GM23338 (cell line): ENCODE data around the gene TMEM37. TPM values are rescaled to one million over a fixed set of nuclear protein-coding genes. Genes with fewer than 3 reads are reported as not detected.

ENCODE experiments used
- ATAC-seq: fragments of 200-7000 bp; cut with Tn5 transposase; 3 replicates; pipeline ENCODE4 v1.9.1; 2020
- DNase-seq: peaks from one replicate; pipeline ENCODE4 v3.0.0-alpha.2; 2015; ENCODE audit warnings: low spot score
- H2AFZ ChIP-seq: fragments of 200-600 bp; sonication (generic); 2 replicates; pipeline ENCODE4 v1.8.0; 2016; ENCODE audit warnings: antibody characterized with exemption, mild to moderate bottlenecking, moderate library complexity
- H3F3A ChIP-seq: fragments of 200-600 bp; sonication (generic); replicated peaks from 2 replicates; pipeline ENCODE4 v1.8.0; 2017; ENCODE audit warnings: antibody characterized with exemption, mixed run types, low read depth
- H3K27ac ChIP-seq: fragments of 200-600 bp; sonication (generic); 2 replicates; pipeline ENCODE4 v1.6.1; 2016; ENCODE audit warnings: low read depth
- H3K27me3 ChIP-seq: fragments of 200-600 bp; sonication (generic); 2 replicates; pipeline ENCODE4 v1.8.0; 2016; ENCODE audit warnings: mild to moderate bottlenecking, mixed run types, moderate library complexity; ENCODE audit not compliant: insufficient read depth
- H3K36me3 ChIP-seq: fragments of 200-600 bp; sonication (generic); 2 replicates; pipeline ENCODE4 v1.8.0; 2016; ENCODE audit warnings: mild to moderate bottlenecking; ENCODE audit not compliant: insufficient read depth
- H3K4me1 ChIP-seq: fragments of 200-600 bp; sonication (generic); 2 replicates; pipeline ENCODE4 v1.8.0; 2016; ENCODE audit warnings: mild to moderate bottlenecking, moderate library complexity; ENCODE audit not compliant: insufficient read depth
- H3K4me2 ChIP-seq: fragments of 200-600 bp; sonication (generic); 2 replicates; pipeline ENCODE4 v1.7.1; 2017; ENCODE audit warnings: mixed run types
- H3K4me3 ChIP-seq: fragments of 200-600 bp; sonication (generic); 2 replicates; pipeline ENCODE4 v1.6.1; 2016; ENCODE audit warnings: mixed run types
- H3K79me2 ChIP-seq: fragments of 200-600 bp; sonication (generic); replicated peaks from 2 replicates; pipeline ENCODE4 v1.8.0; 2017; ENCODE audit warnings: mild to moderate bottlenecking; ENCODE audit not compliant: insufficient read depth
- H3K9me2 ChIP-seq: fragments of 200-600 bp; sonication (generic); 2 replicates; pipeline ENCODE4 v1.8.0; 2017; ENCODE audit not compliant: insufficient read depth
- H4K20me1 ChIP-seq: fragments of 200-600 bp; sonication (generic); replicated peaks from 2 replicates; pipeline ENCODE4 v1.8.0; 2017; ENCODE audit warnings: mild to moderate bottlenecking; ENCODE audit not compliant: insufficient read depth
- H3K27ac Mint-ChIP-seq: 2 replicates; pipeline ENCODE4 v1.8.0; 2020; ENCODE audit warnings: inconsistent platforms, mild to moderate bottlenecking, moderate library complexity, mixed read lengths
- H3K27me3 Mint-ChIP-seq: 3 replicates; pipeline ENCODE4 v1.8.0; 2022; ENCODE audit warnings: low read depth, mild to moderate bottlenecking, moderate library complexity, mixed read lengths, inconsistent platforms; ENCODE audit not compliant: insufficient read depth, poor library complexity
- H3K36me3 Mint-ChIP-seq: 3 replicates; pipeline ENCODE4 v1.8.0; 2021; ENCODE audit warnings: low read depth, mild to moderate bottlenecking, inconsistent platforms, moderate library complexity, mixed read lengths
- H3K4me1 Mint-ChIP-seq: 3 replicates; pipeline ENCODE4 v1.8.0; 2020; ENCODE audit warnings: mild to moderate bottlenecking, inconsistent platforms, mixed read lengths
- H3K4me3 Mint-ChIP-seq: 3 replicates; pipeline ENCODE4 v1.8.0; 2021; ENCODE audit warnings: moderate library complexity, mild to moderate bottlenecking, inconsistent platforms, mixed read lengths
- H3K9me3 Mint-ChIP-seq: 3 replicates; pipeline ENCODE4 v1.8.0; 2020; ENCODE audit warnings: moderate library complexity, mild to moderate bottlenecking, inconsistent platforms, mixed read lengths
- CREB1 ChIP-seq: fragments of 250-450 bp; sonication (Bioruptor Pico); IDR thresholded peaks from 2 replicates; pipeline ENCODE4 v1.5.0; 2020; ENCODE audit warnings: low read depth, mild to moderate bottlenecking, moderate library complexity
- ETS1 ChIP-seq: IDR thresholded peaks from 2 replicates; pipeline ENCODE4 v1.6.1; 2016; ENCODE audit warnings: antibody characterized with exemption
- EZH2 ChIP-seq: fragments of 200-600 bp; sonication (generic); IDR thresholded peaks from one replicate; pipeline ENCODE4 v1.8.0; 2017; ENCODE audit warnings: antibody characterized with exemption, mild to moderate bottlenecking, low read depth; ENCODE audit not compliant: unreplicated experiment
- EZH2phosphoT487 ChIP-seq: fragments of 200-600 bp; sonication (generic); IDR thresholded peaks from one replicate; pipeline ENCODE4 v1.8.1; 2018; ENCODE audit warnings: antibody characterized with exemption; ENCODE audit not compliant: unreplicated experiment
- JUNB ChIP-seq: IDR thresholded peaks from one replicate; pipeline ENCODE4 v1.6.1; 2016; ENCODE audit warnings: antibody characterized with exemption; ENCODE audit not compliant: unreplicated experiment
- NANOG ChIP-seq: IDR thresholded peaks from 2 replicates; pipeline ENCODE4 v1.6.1; 2016; ENCODE audit warnings: antibody characterized with exemption, borderline replicate concordance
- POLR2AphosphoS5 ChIP-seq: IDR thresholded peaks from 2 replicates; pipeline ENCODE4 v1.6.1; 2016; ENCODE audit warnings: antibody characterized with exemption, low read depth
- STAT1 ChIP-seq: IDR thresholded peaks from one replicate; pipeline ENCODE4 v1.6.1; 2016; ENCODE audit warnings: antibody characterized with exemption; ENCODE audit not compliant: unreplicated experiment
- ZNF114 ChIP-seq: fragments of 250-450 bp; sonication (Bioruptor Pico); IDR thresholded peaks from 2 replicates; pipeline ENCODE4 v1.5.0; 2020; ENCODE audit warnings: mild to moderate bottlenecking, moderate library complexity
- ZNF331 ChIP-seq: fragments of 250-450 bp; sonication (Bioruptor Pico); IDR thresholded peaks from 2 replicates; pipeline ENCODE4 v1.5.0; 2020; ENCODE audit warnings: low read depth, mild to moderate bottlenecking, moderate library complexity
- polyA plus RNA-seq: library from polyadenylated mRNA; unstranded; fragments of >200 nt; fragmentation: Nextera tagmentation; extraction: Ambion mirVana; gene quantifications from 2 replicates; pipeline ENCODE4 v1.2.1, GENCODE V29; 2016
- total RNA-seq: library from RNA; depleted of rRNA; stranded (reverse); fragments of >200 nt; shearing (Covaris generic); gene quantifications from 2 replicates; pipeline ENCODE4 v1.2.3, GENCODE V29; 2014
- TF ChIP-seq, protein P1 (sequence below), 2 experiments: fragments of 200-600 bp in 1 of 2; sonication (generic) in 1 of 2; conservative IDR thresholded peaks; 2 replicates each; pipeline versions ENCODE4 v1.5.1 to v1.6.1; 2016 to 2017; ENCODE audit warnings: antibody characterized with exemption in 2 of 2, low read depth in 2 of 2, mild to moderate bottlenecking in 2 of 2, moderate library complexity in 1 of 2
- TF ChIP-seq, protein P2 (sequence below): IDR thresholded peaks from one replicate; pipeline ENCODE4 v1.6.1; 2018; ENCODE audit warnings: antibody characterized with exemption; ENCODE audit not compliant: unreplicated experiment
- TF ChIP-seq, protein P3 (sequence below): fragments of 250-450 bp; sonication (Bioruptor Pico); IDR thresholded peaks from 2 replicates; pipeline ENCODE4 v1.5.0; 2020; ENCODE audit warnings: mild to moderate bottlenecking, moderate library complexity

Gene TMEM37
- total and polyA plus RNA-seq, 2 experiments from 2014 or later: 8.6 to 8.8 TPM

DNA sequence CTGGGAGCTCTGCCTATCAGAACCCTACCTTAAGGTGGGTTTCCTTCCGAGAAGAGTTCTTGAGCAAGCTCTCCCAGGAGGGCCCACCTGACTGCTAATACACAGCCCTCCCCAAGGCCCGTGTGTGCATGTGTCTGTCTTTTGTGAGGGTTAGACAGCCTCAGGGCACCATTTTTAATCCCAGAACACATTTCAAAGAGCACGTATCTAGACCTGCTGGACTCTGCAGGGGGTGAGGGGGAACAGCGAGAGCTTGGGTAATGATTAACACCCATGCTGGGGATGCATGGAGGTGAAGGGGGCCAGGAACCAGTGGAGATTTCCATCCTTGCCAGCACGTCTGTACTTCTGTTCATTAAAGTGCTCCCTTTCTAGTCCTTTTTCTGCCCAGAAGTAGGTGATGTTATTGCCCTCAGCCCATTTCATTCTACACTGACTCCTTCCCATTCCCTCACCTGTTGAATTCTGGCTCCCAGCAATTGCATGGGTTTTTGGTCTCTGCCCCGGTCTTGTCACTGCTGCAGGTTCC lies 6.5 kb downstream of the TMEM37 start (continued):
- TF ChIP-seq STAT1: no peak
- TF ChIP-seq, protein P1, sequence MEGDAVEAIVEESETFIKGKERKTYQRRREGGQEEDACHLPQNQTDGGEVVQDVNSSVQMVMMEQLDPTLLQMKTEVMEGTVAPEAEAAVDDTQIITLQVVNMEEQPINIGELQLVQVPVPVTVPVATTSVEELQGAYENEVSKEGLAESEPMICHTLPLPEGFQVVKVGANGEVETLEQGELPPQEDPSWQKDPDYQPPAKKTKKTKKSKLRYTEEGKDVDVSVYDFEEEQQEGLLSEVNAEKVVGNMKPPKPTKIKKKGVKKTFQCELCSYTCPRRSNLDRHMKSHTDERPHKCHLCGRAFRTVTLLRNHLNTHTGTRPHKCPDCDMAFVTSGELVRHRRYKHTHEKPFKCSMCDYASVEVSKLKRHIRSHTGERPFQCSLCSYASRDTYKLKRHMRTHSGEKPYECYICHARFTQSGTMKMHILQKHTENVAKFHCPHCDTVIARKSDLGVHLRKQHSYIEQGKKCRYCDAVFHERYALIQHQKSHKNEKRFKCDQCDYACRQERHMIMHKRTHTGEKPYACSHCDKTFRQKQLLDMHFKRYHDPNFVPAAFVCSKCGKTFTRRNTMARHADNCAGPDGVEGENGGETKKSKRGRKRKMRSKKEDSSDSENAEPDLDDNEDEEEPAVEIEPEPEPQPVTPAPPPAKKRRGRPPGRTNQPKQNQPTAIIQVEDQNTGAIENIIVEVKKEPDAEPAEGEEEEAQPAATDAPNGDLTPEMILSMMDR (conservative IDR thresholded peaks at IDR 0.05; ENCODE audit: low read depth in 2 of 2): no peak
- no peak for TF ChIP-seq JUNB
- TF ChIP-seq NANOG: no peak
- TF ChIP-seq ETS1: no peak
- no peak for TF ChIP-seq EZH2phosphoT487
- TF ChIP-seq, protein P2, sequence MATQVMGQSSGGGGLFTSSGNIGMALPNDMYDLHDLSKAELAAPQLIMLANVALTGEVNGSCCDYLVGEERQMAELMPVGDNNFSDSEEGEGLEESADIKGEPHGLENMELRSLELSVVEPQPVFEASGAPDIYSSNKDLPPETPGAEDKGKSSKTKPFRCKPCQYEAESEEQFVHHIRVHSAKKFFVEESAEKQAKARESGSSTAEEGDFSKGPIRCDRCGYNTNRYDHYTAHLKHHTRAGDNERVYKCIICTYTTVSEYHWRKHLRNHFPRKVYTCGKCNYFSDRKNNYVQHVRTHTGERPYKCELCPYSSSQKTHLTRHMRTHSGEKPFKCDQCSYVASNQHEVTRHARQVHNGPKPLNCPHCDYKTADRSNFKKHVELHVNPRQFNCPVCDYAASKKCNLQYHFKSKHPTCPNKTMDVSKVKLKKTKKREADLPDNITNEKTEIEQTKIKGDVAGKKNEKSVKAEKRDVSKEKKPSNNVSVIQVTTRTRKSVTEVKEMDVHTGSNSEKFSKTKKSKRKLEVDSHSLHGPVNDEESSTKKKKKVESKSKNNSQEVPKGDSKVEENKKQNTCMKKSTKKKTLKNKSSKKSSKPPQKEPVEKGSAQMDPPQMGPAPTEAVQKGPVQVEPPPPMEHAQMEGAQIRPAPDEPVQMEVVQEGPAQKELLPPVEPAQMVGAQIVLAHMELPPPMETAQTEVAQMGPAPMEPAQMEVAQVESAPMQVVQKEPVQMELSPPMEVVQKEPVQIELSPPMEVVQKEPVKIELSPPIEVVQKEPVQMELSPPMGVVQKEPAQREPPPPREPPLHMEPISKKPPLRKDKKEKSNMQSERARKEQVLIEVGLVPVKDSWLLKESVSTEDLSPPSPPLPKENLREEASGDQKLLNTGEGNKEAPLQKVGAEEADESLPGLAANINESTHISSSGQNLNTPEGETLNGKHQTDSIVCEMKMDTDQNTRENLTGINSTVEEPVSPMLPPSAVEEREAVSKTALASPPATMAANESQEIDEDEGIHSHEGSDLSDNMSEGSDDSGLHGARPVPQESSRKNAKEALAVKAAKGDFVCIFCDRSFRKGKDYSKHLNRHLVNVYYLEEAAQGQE: no peak
- no peak for TF ChIP-seq EZH2
- TF ChIP-seq ZNF331: no peak
- TF ChIP-seq POLR2AphosphoS5: no peak
- TF ChIP-seq CREB1 (CRISPR knock-in tag): no peak
- TF ChIP-seq ZNF114 (CRISPR knock-in tag): no peak

- Mint-ChIP-seq H3K4me1 (peaks cover 26% of the 10 kb centered on the region), H3K4me3 (no peak overlapping the region), H3K27me3 (peaks cover 17% of the 10 kb centered on the region), H3K36me3 (peaks cover 19% of the 10 kb centered on the region; the same call in 2 of the 3 replicates), H3K9me3 (no peaks in the 10 kb centered on the region), H3K27ac (no peak overlapping the region)
- H3K36me3 ChIP-seq: no peaks in the 10 kb centered on the region
- no peaks in the 10 kb centered on the region for H4K20me1 ChIP-seq
- H3K9me2 ChIP-seq: no peaks in the 10 kb centered on the region
- no peak overlapping the region for H2AFZ ChIP-seq
- peaks cover 24% of the 10 kb centered on the region for H3K79me2 ChIP-seq
- H3K27ac ChIP-seq: no peak overlapping the region
- ATAC-seq (no peak), DNase-seq (no peak)
- peaks cover 16% of the 10 kb centered on the region for H3K4me1 ChIP-seq
- H3K4me3 ChIP-seq: no peak overlapping the region
- no peak overlapping the region for H3K4me2 ChIP-seq
- H3K27me3 ChIP-seq: no peaks in the 10 kb centered on the region
- no peaks in the 10 kb centered on the region for H3F3A ChIP-seq
- TF ChIP-seq NANOG (no peak), ZNF114 (CRISPR knock-in tag) (no peak), POLR2AphosphoS5 (no peak)
- TF ChIP-seq, protein P3, sequence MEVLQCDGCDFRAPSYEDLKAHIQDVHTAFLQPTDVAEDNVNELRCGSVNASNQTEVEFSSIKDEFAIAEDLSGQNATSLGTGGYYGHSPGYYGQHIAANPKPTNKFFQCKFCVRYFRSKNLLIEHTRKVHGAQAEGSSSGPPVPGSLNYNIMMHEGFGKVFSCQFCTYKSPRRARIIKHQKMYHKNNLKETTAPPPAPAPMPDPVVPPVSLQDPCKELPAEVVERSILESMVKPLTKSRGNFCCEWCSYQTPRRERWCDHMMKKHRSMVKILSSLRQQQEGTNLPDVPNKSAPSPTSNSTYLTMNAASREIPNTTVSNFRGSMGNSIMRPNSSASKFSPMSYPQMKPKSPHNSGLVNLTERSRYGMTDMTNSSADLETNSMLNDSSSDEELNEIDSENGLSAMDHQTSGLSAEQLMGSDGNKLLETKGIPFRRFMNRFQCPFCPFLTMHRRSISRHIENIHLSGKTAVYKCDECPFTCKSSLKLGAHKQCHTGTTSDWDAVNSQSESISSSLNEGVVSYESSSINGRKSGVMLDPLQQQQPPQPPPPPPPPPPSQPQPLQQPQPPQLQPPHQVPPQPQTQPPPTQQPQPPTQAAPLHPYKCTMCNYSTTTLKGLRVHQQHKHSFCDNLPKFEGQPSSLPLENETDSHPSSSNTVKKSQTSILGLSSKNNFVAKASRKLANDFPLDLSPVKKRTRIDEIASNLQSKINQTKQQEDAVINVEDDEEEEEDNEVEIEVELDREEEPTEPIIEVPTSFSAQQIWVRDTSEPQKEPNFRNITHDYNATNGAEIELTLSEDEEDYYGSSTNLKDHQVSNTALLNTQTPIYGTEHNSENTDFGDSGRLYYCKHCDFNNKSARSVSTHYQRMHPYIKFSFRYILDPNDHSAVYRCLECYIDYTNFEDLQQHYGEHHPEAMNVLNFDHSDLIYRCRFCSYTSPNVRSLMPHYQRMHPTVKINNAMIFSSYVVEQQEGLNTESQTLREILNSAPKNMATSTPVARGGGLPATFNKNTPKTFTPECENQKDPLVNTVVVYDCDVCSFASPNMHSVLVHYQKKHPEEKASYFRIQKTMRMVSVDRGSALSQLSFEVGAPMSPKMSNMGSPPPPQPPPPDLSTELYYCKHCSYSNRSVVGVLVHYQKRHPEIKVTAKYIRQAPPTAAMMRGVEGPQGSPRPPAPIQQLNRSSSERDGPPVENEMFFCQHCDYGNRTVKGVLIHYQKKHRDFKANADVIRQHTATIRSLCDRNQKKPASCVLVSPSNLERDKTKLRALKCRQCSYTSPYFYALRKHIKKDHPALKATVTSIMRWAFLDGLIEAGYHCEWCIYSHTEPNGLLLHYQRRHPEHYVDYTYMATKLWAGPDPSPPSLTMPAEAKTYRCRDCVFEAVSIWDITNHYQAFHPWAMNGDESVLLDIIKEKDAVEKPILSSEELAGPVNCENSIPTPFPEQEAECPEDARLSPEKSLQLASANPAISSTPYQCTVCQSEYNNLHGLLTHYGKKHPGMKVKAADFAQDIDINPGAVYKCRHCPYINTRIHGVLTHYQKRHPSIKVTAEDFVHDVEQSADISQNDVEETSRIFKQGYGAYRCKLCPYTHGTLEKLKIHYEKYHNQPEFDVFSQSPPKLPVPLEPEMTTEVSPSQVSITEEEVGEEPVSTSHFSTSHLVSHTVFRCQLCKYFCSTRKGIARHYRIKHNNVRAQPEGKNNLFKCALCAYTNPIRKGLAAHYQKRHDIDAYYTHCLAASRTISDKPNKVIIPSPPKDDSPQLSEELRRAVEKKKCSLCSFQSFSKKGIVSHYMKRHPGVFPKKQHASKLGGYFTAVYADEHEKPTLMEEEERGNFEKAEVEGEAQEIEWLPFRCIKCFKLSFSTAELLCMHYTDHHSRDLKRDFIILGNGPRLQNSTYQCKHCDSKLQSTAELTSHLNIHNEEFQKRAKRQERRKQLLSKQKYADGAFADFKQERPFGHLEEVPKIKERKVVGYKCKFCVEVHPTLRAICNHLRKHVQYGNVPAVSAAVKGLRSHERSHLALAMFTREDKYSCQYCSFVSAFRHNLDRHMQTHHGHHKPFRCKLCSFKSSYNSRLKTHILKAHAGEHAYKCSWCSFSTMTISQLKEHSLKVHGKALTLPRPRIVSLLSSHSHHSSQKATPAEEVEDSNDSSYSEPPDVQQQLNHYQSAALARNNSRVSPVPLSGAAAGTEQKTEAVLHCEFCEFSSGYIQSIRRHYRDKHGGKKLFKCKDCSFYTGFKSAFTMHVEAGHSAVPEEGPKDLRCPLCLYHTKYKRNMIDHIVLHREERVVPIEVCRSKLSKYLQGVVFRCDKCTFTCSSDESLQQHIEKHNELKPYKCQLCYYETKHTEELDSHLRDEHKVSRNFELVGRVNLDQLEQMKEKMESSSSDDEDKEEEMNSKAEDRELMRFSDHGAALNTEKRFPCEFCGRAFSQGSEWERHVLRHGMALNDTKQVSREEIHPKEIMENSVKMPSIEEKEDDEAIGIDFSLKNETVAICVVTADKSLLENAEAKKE (CRISPR knock-in tag): no peak
Observed at GRCh38 chr2:119438726-119439284, 7.2 kb downstream of the TMEM37 start.
